K562 (cell line): ENCODE results near the gene GFAP. TPM values are rescaled to one million over a fixed set of nuclear protein-coding genes. Genes with fewer than 3 reads are reported as not detected.

Source experiments
- ATAC-seq: fragments of 200-7000 bp; cut with Tn5 transposase; 3 replicates; pipeline ENCODE4 v1.9.1; 2020; ENCODE audit warnings: moderate library complexity
- BruUV-seq: library from RNA; stranded (reverse); fragments of 400-500 nt; replicated peaks from 2 replicates; lab custom pipeline; 2021; lab: Mats Ljungman, UMichigan
- CTCF ChIA-PET: fragments of 300-600 bp; formaldehyde crosslinking; extraction: SDS; loops from one replicate; lab custom pipeline; 2021; ENCODE audit warnings: low intra/inter-chr PET ratio; lab: Yijun Ruan, JAX
- POLR2A ChIA-PET: fragments of 300-600, 350-650 bp; sonication (Branson Sonifier 250); formaldehyde crosslinking; extraction: SDS; loops from one replicate; lab custom pipeline; 2021; ENCODE audit warnings: antibody characterized with exemption, inconsistent platforms; lab: Yijun Ruan, JAX
- DNase-seq, 4 experiments: peaks; one replicate each; pipeline versions ENCODE4 v3.0.0 to v3.0.0-alpha.2; 2011 to 2018; ENCODE audit warnings: low spot score in 3 of 4, mixed read lengths in 3 of 4; ENCODE audit errors: extremely low read depth in 1 of 4
- FAIRE-seq: peaks from 2 replicates; lab custom pipeline; 2011; peaks lifted over from hg19 to GRCh38; lab: Jason Lieb, UNC
- H2AFZ ChIP-seq: 2 replicates; pipeline ENCODE4 v1.6.0; 2011; ENCODE audit warnings: low read depth, low read length, control low read depth, inconsistent platforms
- H3K27ac ChIP-seq: fragments of 200-600 bp; 3 replicates; pipeline ENCODE4 v1.8.0; 2011; ENCODE audit warnings: low read depth, mild to moderate bottlenecking, control low read depth, inconsistent platforms, low read length, moderate library complexity, mixed read lengths; ENCODE audit errors: extremely low read depth
- H3K27me3 ChIP-seq, 2 experiments: fragments of 300-600 bp in 1 of 2; 2 replicates in 1 of 2; 3 replicates in 1 of 2; pipeline versions ENCODE4 v1.6.0 to v1.8.0; 2011; ENCODE audit warnings: inconsistent platforms in 2 of 2, low read length in 2 of 2, mild to moderate bottlenecking in 1 of 2, mixed read lengths in 1 of 2, moderate library complexity in 1 of 2; ENCODE audit not compliant: control insufficient read depth in 2 of 2, insufficient read depth in 2 of 2
- H3K36me3 ChIP-seq: fragments of 300-600 bp; 3 replicates; pipeline ENCODE4 v1.8.0; 2011; ENCODE audit warnings: mild to moderate bottlenecking, low read length, inconsistent platforms; ENCODE audit not compliant: control insufficient read depth, insufficient read depth
- H3K4me1 ChIP-seq, 2 experiments: fragments of 200-600 bp in 1 of 2; replicated peaks in 1 of 2; 2 replicates in 1 of 2; 3 replicates in 1 of 2; pipeline versions ENCODE4 v1.5.1 to v1.8.0; 2011; ENCODE audit warnings: inconsistent platforms in 2 of 2, low read length in 2 of 2, mild to moderate bottlenecking in 1 of 2, mixed read lengths in 1 of 2, moderate library complexity in 1 of 2; ENCODE audit not compliant: control insufficient read depth in 2 of 2, insufficient read depth in 2 of 2
- H3K4me2 ChIP-seq: 2 replicates; pipeline ENCODE4 v1.6.1; 2011; ENCODE audit warnings: low read length, control low read depth, inconsistent platforms, mixed read lengths; ENCODE audit not compliant: insufficient read depth
- H3K4me3 ChIP-seq: fragments of 200-600 bp; sonication (generic), shearing (Covaris generic); 2 replicates; pipeline ENCODE4 v1.5.1; 2016; ENCODE audit warnings: control low read depth, inconsistent platforms
- H3K79me2 ChIP-seq: fragments of 200-600 bp; 3 replicates; pipeline ENCODE4 v1.8.0; 2011; ENCODE audit warnings: low read length, inconsistent platforms; ENCODE audit not compliant: control insufficient read depth, insufficient read depth
- H3K9ac ChIP-seq, 2 experiments: 2 replicates each; pipeline versions ENCODE4 v1.6.0 to v1.6.1; 2011; ENCODE audit warnings: low read depth in 2 of 2, low read length in 2 of 2, control low read depth in 1 of 2, inconsistent platforms in 1 of 2, mild to moderate bottlenecking in 1 of 2, mixed read lengths in 1 of 2; ENCODE audit not compliant: insufficient read depth in 1 of 2
- H3K9me1 ChIP-seq: one replicate; pipeline ENCODE4 v1.6.0; 2011; ENCODE audit warnings: inconsistent platforms, mild to moderate bottlenecking, low read length, moderate library complexity; ENCODE audit not compliant: control insufficient read depth, insufficient read depth
- H3K9me3 ChIP-seq: replicated peaks from 2 replicates; pipeline ENCODE4 v1.5.1; 2011; ENCODE audit warnings: low read depth, low read length, inconsistent platforms; ENCODE audit not compliant: control insufficient read depth, insufficient read depth
- H4K20me1 ChIP-seq: replicated peaks from 2 replicates; pipeline ENCODE4 v1.6.1; 2011; ENCODE audit warnings: low read length, inconsistent platforms, mixed read lengths; ENCODE audit not compliant: control insufficient read depth, insufficient read depth
- ETV5 ChIP-seq: sonication (generic); formaldehyde crosslinking; IDR thresholded peaks from 2 replicates; pipeline ENCODE4 v1.4.0; 2020; ENCODE audit warnings: low read depth, mild to moderate bottlenecking, missing genetic modification reagents
- HDGF ChIP-seq: fragments of 450-650 bp; IDR thresholded peaks from 2 replicates; pipeline ENCODE4 v1.6.1; 2016
- HMG20A ChIP-seq: fragments of 450-650 bp; formaldehyde crosslinking; conservative IDR thresholded peaks from 2 replicates; pipeline ENCODE4 v1.4.0; 2020; ENCODE audit warnings: mild to moderate bottlenecking, mixed read lengths
- SMAD4 ChIP-seq: fragments of 250-450 bp; sonication (Bioruptor Pico); conservative IDR thresholded peaks from 2 replicates; pipeline ENCODE4 v1.8.0; 2021; ENCODE audit warnings: inconsistent platforms, mild to moderate bottlenecking, moderate library complexity
- TGIF2 ChIP-seq: sonication (generic); formaldehyde crosslinking; IDR thresholded peaks from 2 replicates; pipeline ENCODE4 v1.8.1; 2022; ENCODE audit warnings: mild to moderate bottlenecking, missing genetic modification reagents, moderate library complexity
- ZNF282 ChIP-seq: sonication (generic); formaldehyde crosslinking; IDR thresholded peaks from 2 replicates; pipeline ENCODE4 v1.8.1; 2023; ENCODE audit warnings: missing genetic modification reagents
- ZNF311 ChIP-seq: fragments of 250-450 bp; sonication (Bioruptor Pico); IDR thresholded peaks from 2 replicates; pipeline ENCODE4 v1.4.0; 2020; ENCODE audit warnings: mild to moderate bottlenecking, moderate library complexity
- ZNF583 ChIP-seq: fragments of 250-450 bp; sonication (Bioruptor Pico); IDR thresholded peaks from 2 replicates; pipeline ENCODE4 v1.4.0; 2020
- ZNF76 ChIP-seq: fragments of 250-450 bp; sonication (Bioruptor Pico); IDR thresholded peaks from 2 replicates; pipeline ENCODE4 v1.4.0; 2020; ENCODE audit warnings: mild to moderate bottlenecking, moderate library complexity, borderline replicate concordance
- WGBS: fragments of 100-300 bp; shearing (Covaris generic); methylation state at CpG from one replicate; pipeline ENCODE4 v1.1.6; 2016; ENCODE audit warnings: low coverage, mixed read lengths; ENCODE audit not compliant: insufficient coverage; ENCODE audit errors: missing lambda C conversion rate; 5-methylcytosine and 5-hydroxymethylcytosine counted together
- in situ Hi-C: fragments of 300-500 bp; cut with MboI; formaldehyde crosslinking; loops from 4 replicates; pipeline ENCODE4 v1.15.0; 2018; ENCODE audit warnings: inconsistent platforms, mixed read lengths
- intact Hi-C: fragments of 100-400 bp; cut with micrococcal nuclease; formaldehyde crosslinking; loops from 2 replicates; pipeline ENCODE4 v1.14.2; 2022
- polyA plus RNA-seq, 8 experiments: library from polyadenylated mRNA; depleted of rRNA in 4 of 8; stranded (reverse) in 5 of 8; unstranded in 3 of 8; fragments of >200 nt; fragmentation: Nextera tagmentation in 2 of 8; fragmentation: Illumina TruSeq in 1 of 8; extraction: Ambion mirVana in 2 of 8; extraction: Trizol in 1 of 8; gene quantifications; 2 replicates each; pipeline versions ENCODE4 v1.2.1 to v1.2.3, GENCODE V29; 2011 to 2014; ENCODE audit warnings: inconsistent platforms in 1 of 8, missing spikeins in 1 of 8
- total RNA-seq, 7 experiments: library from RNA; depleted of rRNA in 6 of 7; stranded (reverse); fragments of >200 nt in 6 of 7; fragmentation: Illumina TruSeq in 2 of 7; extraction: Trizol in 2 of 7; gene quantifications; 2 replicates each; pipeline versions ENCODE4 v1.2.1 to v1.2.3, GENCODE V29; 2011 to 2021; ENCODE audit warnings: low replicate concordance in 1 of 7
- TF ChIP-seq, protein P1 (sequence below), 3 experiments: IDR thresholded peaks in 2 of 3; conservative IDR thresholded peaks in 1 of 3; 2 replicates each; pipeline ENCODE4 v1.5.1; 2011 to 2012; ENCODE audit warnings: low read length in 3 of 3, mild to moderate bottlenecking in 3 of 3, control low read depth in 2 of 3, improper control_type of control experiment in 1 of 3, inconsistent platforms in 1 of 3, low read depth in 1 of 3, mixed read lengths in 1 of 3, moderate library complexity in 1 of 3; ENCODE audit not compliant: insufficient read depth in 2 of 3
- TF ChIP-seq, protein P2 (sequence below): sonication (generic); formaldehyde crosslinking; IDR thresholded peaks from 2 replicates; pipeline ENCODE4 v1.8.0; 2022; ENCODE audit warnings: missing genetic modification reagents, mild to moderate bottlenecking, moderate library complexity, borderline replicate concordance
- TF ChIP-seq, protein P3 (sequence below): fragments of 450-650 bp; IDR thresholded peaks from 2 replicates; pipeline ENCODE4 v1.6.1; 2016; ENCODE audit warnings: mild to moderate bottlenecking

The GFAP gene
- total and polyA plus RNA-seq, 9 of the 15 experiments (the other 6 are each of a cell fraction or from before 2014, with no cell fraction given) = 0.07 to 1.4 (median 0.60) TPM; not detected in 1

DNA sequence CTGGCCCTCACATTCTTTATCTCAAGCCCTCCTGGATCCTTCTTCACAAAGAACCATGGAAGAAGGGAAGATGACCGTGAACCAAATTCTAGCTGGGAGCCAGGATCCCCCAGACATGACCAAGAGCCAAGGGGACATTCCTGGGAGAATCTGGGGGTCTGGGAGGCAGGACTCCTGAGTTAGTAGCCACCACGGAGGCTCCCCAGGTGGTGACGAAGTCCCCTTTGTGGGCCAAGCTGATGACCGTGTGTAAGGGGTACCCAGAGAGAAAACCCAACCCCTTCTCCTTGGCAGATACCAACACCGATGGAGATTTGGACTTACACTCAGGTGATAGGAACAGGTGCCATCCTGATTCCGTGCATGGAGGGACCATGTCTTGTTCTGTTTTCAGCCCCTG lies 6.8 kb upstream of the GFAP start (continued):
- TF ChIP-seq ZNF583 (CRISPR knock-in tag) (no peak), SMAD4 (CRISPR knock-in tag) (no peak), ZNF311 (CRISPR knock-in tag) (no peak), HDGF (no peak), ZNF282 (no peak), ZNF76 (CRISPR knock-in tag) (no peak)

DNA sequence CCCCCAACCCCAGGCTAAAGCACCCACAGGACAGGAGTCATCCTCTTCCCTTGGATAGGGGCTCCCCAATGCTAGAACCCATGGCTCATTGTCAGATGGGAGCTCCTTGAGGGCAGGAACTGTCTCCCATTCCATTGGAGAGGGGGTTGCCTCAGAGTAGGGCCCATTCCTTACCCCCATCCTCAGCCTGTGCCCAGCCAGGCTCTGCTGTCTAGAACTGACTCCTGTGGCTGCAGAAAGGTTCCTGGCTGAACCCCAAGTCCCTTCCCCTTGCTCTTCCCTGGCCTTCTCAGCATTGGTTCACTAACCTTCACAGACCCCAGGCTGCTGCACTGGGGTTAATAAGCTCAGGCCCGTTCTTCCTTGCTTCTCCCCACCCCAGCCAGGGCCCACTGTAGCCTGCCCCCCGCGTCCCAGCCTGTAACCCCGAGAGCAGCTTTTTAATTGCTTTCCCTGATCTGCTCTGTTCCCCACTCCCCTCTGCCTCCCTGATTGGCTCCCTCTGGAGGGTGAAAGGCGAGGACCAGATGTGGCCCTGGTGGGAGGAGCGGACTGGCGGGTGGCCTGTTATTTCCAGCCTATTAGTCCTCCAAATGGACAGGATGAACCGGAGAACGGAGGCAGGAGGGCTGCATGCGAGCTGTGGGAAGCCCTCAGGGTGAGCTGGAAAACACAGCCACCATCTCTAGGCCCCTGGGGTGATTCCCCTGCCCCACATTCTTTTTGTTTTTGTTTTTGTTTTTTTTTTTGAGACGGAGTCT lies 6.0 kb upstream of the GFAP start:
- peak; percentile 19 for FAIRE-seq
- intact Hi-C loops = loop anchor here (2.0 kb wide), 2 partner anchors 97 to 211 kb away; partner anchors contain the start of gene PLCD3
- TF ChIP-seq TGIF2 (CRISPR knock-in tag) = no peak
- no peak for TF ChIP-seq ETV5 (CRISPR knock-in tag)
- no peak for TF ChIP-seq HMG20A (CRISPR knock-in tag)
- TF ChIP-seq, protein P1, sequence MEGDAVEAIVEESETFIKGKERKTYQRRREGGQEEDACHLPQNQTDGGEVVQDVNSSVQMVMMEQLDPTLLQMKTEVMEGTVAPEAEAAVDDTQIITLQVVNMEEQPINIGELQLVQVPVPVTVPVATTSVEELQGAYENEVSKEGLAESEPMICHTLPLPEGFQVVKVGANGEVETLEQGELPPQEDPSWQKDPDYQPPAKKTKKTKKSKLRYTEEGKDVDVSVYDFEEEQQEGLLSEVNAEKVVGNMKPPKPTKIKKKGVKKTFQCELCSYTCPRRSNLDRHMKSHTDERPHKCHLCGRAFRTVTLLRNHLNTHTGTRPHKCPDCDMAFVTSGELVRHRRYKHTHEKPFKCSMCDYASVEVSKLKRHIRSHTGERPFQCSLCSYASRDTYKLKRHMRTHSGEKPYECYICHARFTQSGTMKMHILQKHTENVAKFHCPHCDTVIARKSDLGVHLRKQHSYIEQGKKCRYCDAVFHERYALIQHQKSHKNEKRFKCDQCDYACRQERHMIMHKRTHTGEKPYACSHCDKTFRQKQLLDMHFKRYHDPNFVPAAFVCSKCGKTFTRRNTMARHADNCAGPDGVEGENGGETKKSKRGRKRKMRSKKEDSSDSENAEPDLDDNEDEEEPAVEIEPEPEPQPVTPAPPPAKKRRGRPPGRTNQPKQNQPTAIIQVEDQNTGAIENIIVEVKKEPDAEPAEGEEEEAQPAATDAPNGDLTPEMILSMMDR (IDR thresholded peaks at IDR 0.05 in 2 of 3, conservative IDR thresholded peaks at IDR 0.05 in 1 of 3; ENCODE audit: insufficient read depth in 2 of 3, low read depth in 1 of 3, low read length in 3 of 3) = peak in 2 of 3 experiments; percentile 13 to 20; a peak in 2 of 6 replicates
- TF ChIP-seq, protein P2, sequence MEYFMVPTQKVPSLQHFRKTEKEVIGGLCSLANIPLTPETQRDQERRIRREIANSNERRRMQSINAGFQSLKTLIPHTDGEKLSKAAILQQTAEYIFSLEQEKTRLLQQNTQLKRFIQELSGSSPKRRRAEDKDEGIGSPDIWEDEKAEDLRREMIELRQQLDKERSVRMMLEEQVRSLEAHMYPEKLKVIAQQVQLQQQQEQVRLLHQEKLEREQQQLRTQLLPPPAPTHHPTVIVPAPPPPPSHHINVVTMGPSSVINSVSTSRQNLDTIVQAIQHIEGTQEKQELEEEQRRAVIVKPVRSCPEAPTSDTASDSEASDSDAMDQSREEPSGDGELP (CRISPR knock-in tag) = peak; percentile 39; the same call in 1 of the 2 replicates
- TF ChIP-seq, protein P3, sequence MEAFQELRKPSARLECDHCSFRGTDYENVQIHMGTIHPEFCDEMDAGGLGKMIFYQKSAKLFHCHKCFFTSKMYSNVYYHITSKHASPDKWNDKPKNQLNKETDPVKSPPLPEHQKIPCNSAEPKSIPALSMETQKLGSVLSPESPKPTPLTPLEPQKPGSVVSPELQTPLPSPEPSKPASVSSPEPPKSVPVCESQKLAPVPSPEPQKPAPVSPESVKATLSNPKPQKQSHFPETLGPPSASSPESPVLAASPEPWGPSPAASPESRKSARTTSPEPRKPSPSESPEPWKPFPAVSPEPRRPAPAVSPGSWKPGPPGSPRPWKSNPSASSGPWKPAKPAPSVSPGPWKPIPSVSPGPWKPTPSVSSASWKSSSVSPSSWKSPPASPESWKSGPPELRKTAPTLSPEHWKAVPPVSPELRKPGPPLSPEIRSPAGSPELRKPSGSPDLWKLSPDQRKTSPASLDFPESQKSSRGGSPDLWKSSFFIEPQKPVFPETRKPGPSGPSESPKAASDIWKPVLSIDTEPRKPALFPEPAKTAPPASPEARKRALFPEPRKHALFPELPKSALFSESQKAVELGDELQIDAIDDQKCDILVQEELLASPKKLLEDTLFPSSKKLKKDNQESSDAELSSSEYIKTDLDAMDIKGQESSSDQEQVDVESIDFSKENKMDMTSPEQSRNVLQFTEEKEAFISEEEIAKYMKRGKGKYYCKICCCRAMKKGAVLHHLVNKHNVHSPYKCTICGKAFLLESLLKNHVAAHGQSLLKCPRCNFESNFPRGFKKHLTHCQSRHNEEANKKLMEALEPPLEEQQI = no peak

More for the DNA sequence above, 6.0 kb upstream of the GFAP start:
- Histone ChIP-seq H3K9ac (no peak overlapping the region; a peak in 1 of 4 replicates), H3K4me2 (no peak overlapping the region), H3K36me3 (peaks cover 7% of the 10 kb centered on the region; the same call in 2 of the 3 replicates), H3K79me2 (no peaks in the 10 kb centered on the region), H3K4me1 (peaks cover 2 to 5% of the 10 kb centered on the region in 2 experiments; a peak in 4 of 5 replicates), H2AFZ (peak overlapping the region; percentile 22; the same call in 1 of the 2 replicates), H3K27me3 (peaks cover 2 to 8% of the 10 kb centered on the region in 2 experiments; a peak in 1 of 5 replicates), H3K27ac (no peak overlapping the region), H3K9me3 (no peaks in the 10 kb centered on the region), H3K4me3 (no peak overlapping the region), H4K20me1 (0 out of 2 replicates have a peak, but pooled peaks cover 10% of the 10 kb centered on the region), H3K9me1 (no peaks in the 10 kb centered on the region)
- peak; percentile 38 to 74 (median 73) for DNase-seq
- BruUV-seq = no TSS peak
- ChIA-PET POLR2A (interaction anchor here (1.0 to 1.6 kb wide), 5 partner anchors 9 to 169 kb away, joined by 3 to 6 read pairs (median 4); no protein-coding TSS in a partner anchor), CTCF (interaction anchor here (1.0 to 2.8 kb wide), 3 partner anchors 100 to 180 kb away, joined by 3 to 34 read pairs (median 10); no protein-coding TSS in a partner anchor)
- ATAC-seq = peak; percentile 64
- in situ Hi-C loops = loop anchor here (5.0 kb wide), 1 partner anchor 186 kb away; no protein-coding TSS in a partner anchor
- 15% methylated on average over 11 of the region's 11 CpGs for WGBS
